SU-DHL-6 (cell line): ENCODE results near the gene YBX2.

Source experiments
- H2AFZ ChIP-seq: fragments of 200-600 bp; sonication (generic); 2 replicates; pipeline ENCODE4 v1.6.1; 2014; ENCODE audit warnings: low read depth, mild to moderate bottlenecking, moderate library complexity, mixed read lengths, antibody characterized with exemption, low read length; ENCODE audit not compliant: severe bottlenecking
- H3F3A ChIP-seq: fragments of 200-600 bp; shearing (Covaris generic); 2 replicates; pipeline ENCODE4 v1.6.0; 2016; ENCODE audit warnings: antibody characterized with exemption, mild to moderate bottlenecking; ENCODE audit not compliant: insufficient read depth
- H3K27ac ChIP-seq: fragments of 200-600 bp; sonication (generic); 2 replicates; pipeline ENCODE4 v1.5.1; 2016; ENCODE audit warnings: low read depth, mild to moderate bottlenecking, low read length, moderate library complexity, mixed read lengths
- H3K27me3 ChIP-seq: fragments of 200-600 bp; sonication (generic), shearing (Covaris generic); 2 replicates; pipeline ENCODE4 v1.6.0; 2014; ENCODE audit warnings: mild to moderate bottlenecking, low read length
- H3K36me3 ChIP-seq: fragments of 200-600 bp; sonication (generic); 2 replicates; pipeline ENCODE4 v1.6.1; 2014; ENCODE audit warnings: mild to moderate bottlenecking, low read length, mixed read lengths
- H3K4me2 ChIP-seq: fragments of 300-600, 200-600 bp; shearing (Covaris generic), sonication (generic); 2 replicates; pipeline ENCODE4 v1.6.0; 2014; ENCODE audit warnings: low read length, low read depth, mild to moderate bottlenecking; ENCODE audit not compliant: poor library complexity, severe bottlenecking
- H3K4me3 ChIP-seq: fragments of 200-600 bp; sonication (generic); 2 replicates; pipeline ENCODE4 v1.5.1; 2014; ENCODE audit warnings: antibody characterized with exemption, low read length, mild to moderate bottlenecking, mixed read lengths; ENCODE audit not compliant: insufficient read depth, poor library complexity, severe bottlenecking
- H3K79me2 ChIP-seq: fragments of 200-600 bp; sonication (generic); 2 replicates; pipeline ENCODE4 v1.6.1; 2014; ENCODE audit warnings: mild to moderate bottlenecking, low read length, moderate library complexity; ENCODE audit not compliant: insufficient read depth
- H3K9ac ChIP-seq: fragments of 200-600 bp; sonication (generic); 2 replicates; pipeline ENCODE4 v1.7.0; 2014; ENCODE audit warnings: mild to moderate bottlenecking, low read length
- H3K9me2 ChIP-seq: fragments of 200-600 bp; sonication (generic); replicated peaks from 2 replicates; pipeline ENCODE4 v1.6.1; 2014; ENCODE audit warnings: low read length; ENCODE audit not compliant: insufficient read depth
- H3K9me3 ChIP-seq: fragments of 200-600 bp; sonication (generic); 2 replicates; pipeline ENCODE4 v1.6.1; 2014; ENCODE audit warnings: low read length, mixed read lengths; ENCODE audit not compliant: insufficient read depth
- H4K20me1 ChIP-seq: fragments of 200-600 bp; sonication (generic); 2 replicates; pipeline ENCODE4 v1.6.1; 2014; ENCODE audit warnings: low read depth, mild to moderate bottlenecking, antibody characterized with exemption, low read length, moderate library complexity, mixed read lengths
- CTCF ChIP-seq: fragments of 200-600 bp; sonication (generic); IDR thresholded peaks from one replicate; pipeline ENCODE4 v1.5.1; 2017; ENCODE audit warnings: antibody characterized with exemption, mild to moderate bottlenecking, low read length, moderate library complexity; ENCODE audit not compliant: insufficient read depth, poor library complexity, severe bottlenecking
- EZH2phosphoT487 ChIP-seq: fragments of 200-600 bp; sonication (generic), shearing (Covaris generic); conservative IDR thresholded peaks from 2 replicates; pipeline ENCODE4 v1.6.1; 2018; ENCODE audit warnings: mild to moderate bottlenecking, antibody characterized with exemption, low read length, moderate library complexity, mixed read lengths

The YBX2 gene

GRCh38 chr17:7254511-7254910, 39.9 kb downstream of the YBX2 start:
- H3K27me3 ChIP-seq: no peaks in the 10 kb centered on the region
- H3K36me3 ChIP-seq: peaks cover 8% of the 10 kb centered on the region; the same call in 1 of the 2 replicates
- peaks cover 31% of the 10 kb centered on the region for H3K79me2 ChIP-seq
- H3K9me2 ChIP-seq: no peaks in the 10 kb centered on the region
- H3K9me3 ChIP-seq: no peaks in the 10 kb centered on the region
- TF ChIP-seq CTCF: no peak
- TF ChIP-seq EZH2phosphoT487: no peak
- H3F3A ChIP-seq: 0 out of 2 replicates have a peak, but pooled peaks cover 3% of the 10 kb centered on the region
- H4K20me1 ChIP-seq: no peaks in the 10 kb centered on the region
- H2AFZ ChIP-seq: no peak overlapping the region
- no peak overlapping the region for H3K4me3 ChIP-seq
- H3K9ac ChIP-seq: no peak overlapping the region
- no peak overlapping the region for H3K27ac ChIP-seq
- no peak overlapping the region for H3K4me2 ChIP-seq

GRCh38 chr17:7253082-7253481, 41.4 kb downstream of the YBX2 start:
- H2AFZ ChIP-seq: peak overlapping the region; percentile 57

GRCh38 chr17:7252176-7253043, 42.0 kb downstream of the YBX2 start, which contains the start of gene ELP5:
TSS of gene ELP5 (plus strand) at chr17:7252215. CDS start at chr17:7252551, 336 bp downstream.
- Histone ChIP-seq H3K9me2 (no peaks in the 10 kb centered on the region), H3K4me2 (peak within 1 kb of the TSS; percentile 84), H2AFZ (peak within 1 kb of the TSS; percentile 57), H3K27me3 (no peaks in the 10 kb centered on the region), H3K79me2 (peaks cover 52% of the 10 kb centered on the region), H3K9ac (peak within 1 kb of the TSS; percentile 99), H4K20me1 (no peaks in the 10 kb centered on the region), H3K9me3 (no peaks in the 10 kb centered on the region), H3K4me3 (peak within 1 kb of the TSS; percentile 90), H3K27ac (peak within 1 kb of the TSS; percentile 81), H3F3A (0 out of 2 replicates have a peak, but pooled peaks cover 3% of the 10 kb centered on the region), H3K36me3 (peaks cover 6% of the 10 kb centered on the region; the same call in 1 of the 2 replicates)
- TF ChIP-seq EZH2phosphoT487: no peak
- TF ChIP-seq CTCF: no peak

More at GRCh38 chr17:7253082-7253481, 41.4 kb downstream of the YBX2 start:
- Histone ChIP-seq H3K79me2 (peaks cover 45% of the 10 kb centered on the region), H4K20me1 (no peaks in the 10 kb centered on the region), H3K4me3 (peak overlapping the region; percentile 74), H3F3A (0 out of 2 replicates have a peak, but pooled peaks cover 3% of the 10 kb centered on the region), H3K27ac (peak overlapping the region; percentile 81; the same call in 1 of the 2 replicates), H3K9me2 (no peaks in the 10 kb centered on the region), H3K36me3 (peaks cover 6% of the 10 kb centered on the region; the same call in 1 of the 2 replicates), H3K9me3 (no peaks in the 10 kb centered on the region), H3K9ac (peak overlapping the region; percentile 99), H3K27me3 (no peaks in the 10 kb centered on the region), H3K4me2 (peak overlapping the region; percentile 84)
- TF ChIP-seq EZH2phosphoT487 (no peak), CTCF (no peak)
